Kidney (tissue), 14 donors: ENCODE results near the gene P2RY2. TPM values are rescaled to one million over a fixed set of nuclear protein-coding genes. Genes with fewer than 3 reads are reported as not detected.

Experiments used
- DNase-seq, 5 donors: peaks; one replicate each; pipeline ENCODE4 v3.0.0-alpha.2; 2013 to 2020
- FAIRE-seq: peaks from 2 replicates; lab custom pipeline; 2012; peaks lifted over from hg19 to GRCh38; lab: Jason Lieb, UNC
- H3K27ac ChIP-seq, 2 donors: one replicate each; pipeline ENCODE4 v1.7.0; 2013; ENCODE audit warnings: low read depth in 2 of 2, low read length in 2 of 2, inconsistent platforms in 1 of 2
- H3K27me3 ChIP-seq: one replicate; pipeline ENCODE4 v1.7.1; 2013; ENCODE audit warnings: low read length, inconsistent platforms; ENCODE audit not compliant: control insufficient read depth, insufficient read depth
- H3K36me3 ChIP-seq, 3 donors: one replicate each; pipeline versions ENCODE4 v1.7.0 to v1.7.1; 2013; ENCODE audit warnings: low read length in 3 of 3, control low read depth in 1 of 3, inconsistent platforms in 1 of 3; ENCODE audit not compliant: insufficient read depth in 3 of 3, control insufficient read depth in 2 of 3
- H3K4me1 ChIP-seq, 3 donors: one replicate each; pipeline versions ENCODE4 v1.7.0 to v1.7.1; 2013; ENCODE audit warnings: low read length in 3 of 3, inconsistent platforms in 1 of 3, low read depth in 1 of 3; ENCODE audit not compliant: control insufficient read depth in 2 of 3, insufficient read depth in 2 of 3
- H3K4me3 ChIP-seq, 3 donors: one replicate each; pipeline versions ENCODE4 v1.7.0 to v1.8.1; 2013; ENCODE audit warnings: low read length in 3 of 3, control low read depth in 1 of 3, inconsistent platforms in 1 of 3
- H3K9ac ChIP-seq, 3 donors: one replicate each; pipeline versions ENCODE4 v1.7.0 to v1.7.1; 2013; ENCODE audit warnings: low read length in 3 of 3, control low read depth in 1 of 3, inconsistent platforms in 1 of 3
- H3K9me3 ChIP-seq, 3 donors: one replicate each; pipeline versions ENCODE4 v1.7.0 to v1.7.1; 2013; ENCODE audit warnings: low read length in 3 of 3, control low read depth in 1 of 3, inconsistent platforms in 1 of 3; ENCODE audit not compliant: control insufficient read depth in 2 of 3, insufficient read depth in 1 of 3
- CTCF ChIP-seq: IDR thresholded peaks from 3 replicates; pipeline ENCODE4 v1.5.1; 2012; ENCODE audit warnings: mild to moderate bottlenecking, moderate library complexity, borderline replicate concordance; ENCODE audit not compliant: insufficient read depth; ENCODE audit errors: extremely low read depth
- intact Hi-C: fragments of 100-400 bp; cut with DNase I; formaldehyde crosslinking; loops from one replicate; pipeline ENCODE4 v1.11.1; 2022
- polyA plus RNA-seq: library from polyadenylated mRNA; stranded (reverse); fragments of 350-450 nt; fragmentation: Illumina TruSeq; extraction: RNeasy Lipid Tissue Mini Kit (QIAGEN cat#74804); gene quantifications from one replicate; pipeline ENCODE4 v1.2.3, GENCODE V29; 2014; ENCODE audit warnings: low read depth, low replicate concordance; ENCODE audit not compliant: insufficient read depth
- total RNA-seq: library from RNA; stranded (reverse); fragmentation: NEBNext Ultra II Directional; extraction: Animal tissue kit (Norgen Biotek cat#: 25700); gene quantifications from one replicate; pipeline ENCODE4 v1.2.1, GENCODE V29; 2021
- donor health status: control.
- donor health status: control.
- donor health status: control.
- donor health status: control.
- donor health status: control.
- donor health status: DM: yes; HTN: yes; CAD: no.
- donor health status: Normal renal cell carcinoma (clear cell type).

Gene P2RY2
- total and polyA plus RNA-seq, 2 donors from 2014 or later = 1.3 to 9.7 TPM

GRCh38 chr11:73194593-73194992 lies 23.5 kb upstream of the P2RY2 start:
- no peak for FAIRE-seq
- Histone ChIP-seq H3K4me3 (no peak overlapping the region), H3K36me3 (no peaks in the 10 kb centered on the region), H3K27me3 (no peaks in the 10 kb centered on the region), H3K9ac (no peak overlapping the region), H3K27ac (no peak overlapping the region), H3K4me1 (peaks cover 0 to 3% (median 0%) of the 10 kb centered on the region in 3 donors), H3K9me3 (no peaks in the 10 kb centered on the region)
- peak in 2 of 5 donors; percentile 46 to 85 for DNase-seq
- no peak for TF ChIP-seq CTCF
- intact Hi-C loops = no loop called here

DNA sequence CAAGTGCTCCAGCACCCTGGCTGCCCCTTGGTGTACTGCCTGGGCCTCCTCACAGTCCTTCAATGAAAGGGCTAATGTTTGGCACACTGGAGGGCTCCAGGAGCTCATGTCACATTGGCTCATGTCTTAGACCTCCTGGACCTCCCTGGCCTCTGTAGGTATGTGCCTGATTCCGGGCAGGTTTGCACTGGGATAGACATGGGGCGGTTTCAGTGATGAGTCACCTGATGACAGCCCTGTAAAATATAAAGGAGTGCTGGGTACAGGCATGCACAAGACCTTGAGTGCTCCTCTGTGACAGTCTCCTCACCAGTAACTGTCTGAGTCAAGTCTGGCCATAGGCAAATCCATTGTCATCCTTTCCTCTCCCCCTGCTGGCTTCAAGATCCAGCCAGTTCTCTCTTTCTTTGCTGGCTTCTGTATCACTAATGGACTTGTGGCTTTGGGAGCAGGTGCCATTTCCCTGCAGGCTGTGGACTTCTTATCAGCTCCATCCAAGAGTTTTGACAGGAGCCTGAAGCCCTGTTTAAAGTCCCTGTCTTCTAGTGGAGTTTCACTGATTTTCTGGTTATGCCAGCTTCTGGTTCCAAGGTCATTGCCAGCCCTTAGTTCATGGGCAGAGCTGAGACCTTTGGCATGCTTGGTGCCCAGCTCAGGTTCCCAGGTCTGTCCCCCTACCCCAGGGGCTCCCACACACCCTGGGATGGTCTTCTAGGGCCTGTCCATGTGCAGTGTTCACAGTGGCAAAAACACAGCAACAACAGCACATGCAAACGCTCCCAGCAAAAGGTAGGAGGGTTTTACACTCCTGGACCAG lies 22.7 kb upstream of the P2RY2 start:
- Histone ChIP-seq H3K27ac (no peak overlapping the region), H3K4me1 (peaks cover 0 to 3% (median 0%) of the 10 kb centered on the region in 3 donors), H3K36me3 (no peaks in the 10 kb centered on the region), H3K9me3 (no peaks in the 10 kb centered on the region), H3K9ac (no peak overlapping the region), H3K27me3 (no peaks in the 10 kb centered on the region), H3K4me3 (no peak overlapping the region)
- no peak for FAIRE-seq
- intact Hi-C loops = no loop called here
- no peak for TF ChIP-seq CTCF
- DNase-seq = peak in 2 of 5 donors; percentile 9 to 48

GRCh38 chr11:73196576-73196975 lies 21.5 kb upstream of the P2RY2 start:
- FAIRE-seq (no peak), DNase-seq (no peak)
- intact Hi-C loops = no loop called here
- H3K9me3 ChIP-seq = no peaks in the 10 kb centered on the region
- H3K4me1 ChIP-seq = peaks cover 0 to 3% (median 0%) of the 10 kb centered on the region in 3 donors
- no peaks in the 10 kb centered on the region for H3K36me3 ChIP-seq
- no peak overlapping the region for H3K4me3 ChIP-seq
- no peak overlapping the region for H3K9ac ChIP-seq
- no peak overlapping the region for H3K27ac ChIP-seq
- H3K27me3 ChIP-seq = no peaks in the 10 kb centered on the region
- TF ChIP-seq CTCF = no peak
